Lower leg skin (tissue), 4 donors: ENCODE measurements around the gene SKIC2. TPM values are rescaled to one million over a fixed set of nuclear protein-coding genes. Genes with fewer than 3 reads are reported as not detected.
"Not testable (repeated sequence)": the region's sequence is repeated elsewhere in the genome, so short reads cannot be mapped to it uniquely, and the experiment has no call there.

ENCODE experiments used
- DNase-seq, 2 donors: peaks; one replicate each; pipeline ENCODE4 v3.0.0-alpha.2; 2019; ENCODE audit warnings: low spot score in 2 of 2
- H3K4me3 ChIP-seq: fragments of 200-600 bp; sonication (generic); 2 replicates; pipeline ENCODE4 v1.5.1; 2017; ENCODE audit warnings: mild to moderate bottlenecking, low read depth; ENCODE audit not compliant: poor library complexity, severe bottlenecking
- WGBS, 2 donors: methylation state at CpG; one replicate each; pipeline ENCODE4 v1.1.5; 2018; 5-methylcytosine and 5-hydroxymethylcytosine counted together
- intact Hi-C: fragments of 100-400 bp; cut with DNase I; formaldehyde crosslinking; loops from one replicate; pipeline ENCODE4 v1.15.0; 2023; ENCODE audit warnings: low total_unique reads
- total RNA-seq, 4 donors: library from RNA; depleted of rRNA; stranded (reverse); fragments of >200 nt; gene quantifications; one replicate each; pipeline ENCODE4 v1.1.0, GENCODE V29; 2016

Gene SKIC2
- total RNA-seq, 4 donors from 2014 or later, result 23.3 to 57.8 (median 32.3) TPM

- DNase-seq, H3K4me3 ChIP-seq, intact Hi-C loops: not testable (repeated sequence)
- no CpG with 5 or more reads among the region's 7 CpGs for WGBS, 2 donors
Observed at GRCh38 chr6:31981744-31982143, 22.8 kb downstream of the SKIC2 start, which contains the start of gene C4A. Gene C4A (plus strand): TSS chr6:31982057. CDS start chr6:31982108, 51 bp downstream.

DNA sequence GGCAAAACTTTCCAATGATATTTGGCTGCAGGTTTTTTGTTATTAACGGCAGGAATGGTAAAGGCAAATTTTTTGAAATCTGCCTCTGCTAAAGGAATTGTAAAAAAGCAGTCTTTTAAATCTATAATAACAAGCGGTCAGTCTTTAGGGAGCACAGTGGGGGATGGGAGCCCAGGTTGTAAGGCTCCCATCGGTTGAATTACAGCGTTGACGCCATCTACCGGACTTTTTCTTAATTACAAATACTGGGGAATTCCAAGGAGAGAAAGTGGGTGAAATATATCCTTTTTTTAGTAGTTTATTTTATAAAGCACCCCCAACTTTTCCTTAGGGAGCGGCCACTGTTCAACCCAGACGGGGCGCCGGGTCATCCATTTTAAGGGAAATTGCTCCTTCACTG is 30.4 kb downstream of the SKIC2 start:
- intact Hi-C loops, DNase-seq, H3K4me3 ChIP-seq: not testable (repeated sequence)
- no CpG with 5 or more reads among the region's 10 CpGs for WGBS, 2 donors

GRCh38 chr6:31994421-31994820 is 35.4 kb downstream of the SKIC2 start:
- peak in 1 of 2 donors; percentile 83 for DNase-seq
- intact Hi-C loops, H3K4me3 ChIP-seq: not testable (repeated sequence)
- no CpG with 5 or more reads among the region's 14 CpGs for WGBS, 2 donors

GRCh38 chr6:31996385-31996784 is 37.4 kb downstream of the SKIC2 start:
- intact Hi-C loops, H3K4me3 ChIP-seq: not testable (repeated sequence)
- peak in 1 of 2 donors; percentile 23 for DNase-seq
- WGBS, 2 donors, result 98 to 100% methylated on average over 1 to 5 of the region's 6 CpGs

- H3K4me3 ChIP-seq, intact Hi-C loops, DNase-seq: not testable (repeated sequence)
- no CpG with 5 or more reads among the region's 15 CpGs for WGBS, 2 donors
Observed at GRCh38 chr6:32002546-32003268, 43.7 kb downstream of the SKIC2 start.

DNA sequence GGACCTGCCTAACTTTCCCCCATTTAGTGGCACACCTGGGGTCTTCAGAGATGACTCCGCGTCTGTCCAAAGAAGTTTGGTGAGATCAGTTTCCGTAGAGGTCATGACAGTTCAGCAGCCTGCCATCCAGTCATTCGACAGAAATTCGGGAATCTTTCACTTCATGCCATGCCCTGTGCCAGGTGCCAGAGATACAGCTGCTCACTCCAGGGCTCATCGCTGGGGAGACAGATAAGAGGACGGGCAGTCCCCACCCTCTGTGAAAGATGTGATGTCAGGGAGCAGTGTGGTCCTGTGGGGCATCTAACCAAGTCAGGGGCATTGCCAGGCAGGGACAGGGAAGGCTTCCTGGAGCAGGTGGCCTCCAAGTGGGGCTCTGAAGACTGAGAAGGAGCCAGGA is 44.3 kb downstream of the SKIC2 start:
- intact Hi-C loops, DNase-seq, H3K4me3 ChIP-seq: not testable (repeated sequence)
- WGBS, 2 donors, result no CpG with 5 or more reads among the region's 7 CpGs

- H3K4me3 ChIP-seq, intact Hi-C loops: not testable (repeated sequence)
- DNase-seq, result peak in 1 of 2 donors; percentile 23
- 70 to 74% methylated on average over 3 to 4 of the region's 4 CpGs for WGBS, 2 donors
Observed at GRCh38 chr6:32004393-32004792, 45.4 kb downstream of the SKIC2 start.

- H3K4me3 ChIP-seq, intact Hi-C loops: not testable (repeated sequence)
- DNase-seq, result peak in 1 of 2 donors; percentile 37
- WGBS, 2 donors, result 55 to 70% methylated on average over 9 of the region's 13 CpGs
Observed at GRCh38 chr6:32004864-32005537, 46.0 kb downstream of the SKIC2 start.

GRCh38 chr6:32005538-32005880 is 46.5 kb downstream of the SKIC2 start:
- WGBS, 2 donors, result 67 to 71% methylated on average over 8 to 9 of the region's 9 CpGs

GRCh38 chr6:32005991-32006529 is 47.1 kb downstream of the SKIC2 start:
- intact Hi-C loops, result not testable (repeated sequence)

More at GRCh38 chr6:32005538-32005880, 46.5 kb downstream of the SKIC2 start:
- DNase-seq, intact Hi-C loops, H3K4me3 ChIP-seq: not testable (repeated sequence)

DNA sequence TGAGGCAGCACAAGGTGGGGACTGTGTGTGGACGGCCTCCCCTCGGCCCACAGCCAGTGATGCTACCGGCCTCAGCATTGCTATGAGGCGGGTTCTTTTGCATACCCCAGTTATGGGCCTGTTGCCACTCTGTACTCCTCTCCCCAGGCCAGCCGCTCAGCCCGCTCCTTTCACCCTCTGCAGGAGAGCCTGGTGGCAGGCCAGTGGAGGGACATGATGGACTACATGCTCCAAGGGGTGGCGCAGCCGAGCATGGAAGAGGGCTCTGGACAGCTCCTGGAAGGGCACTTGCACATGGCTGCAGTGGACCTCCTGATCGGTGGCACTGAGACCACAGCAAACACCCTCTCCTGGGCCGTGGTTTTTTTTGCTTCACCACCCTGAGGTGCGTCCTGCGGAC is 48.1 kb downstream of the SKIC2 start:
- WGBS, 2 donors, result 72 to 78% methylated on average over 5 to 12 of the region's 12 CpGs
- H3K4me3 ChIP-seq, intact Hi-C loops: not testable (repeated sequence)
- DNase-seq, result peak in 1 of 2 donors; percentile 15

More at GRCh38 chr6:32005991-32006529, 47.1 kb downstream of the SKIC2 start:
- H3K4me3 ChIP-seq, result not testable (repeated sequence)
- 84 to 85% methylated on average over 8 of the region's 8 CpGs for WGBS, 2 donors
- peak in 1 of 2 donors; percentile 7 for DNase-seq

DNA sequence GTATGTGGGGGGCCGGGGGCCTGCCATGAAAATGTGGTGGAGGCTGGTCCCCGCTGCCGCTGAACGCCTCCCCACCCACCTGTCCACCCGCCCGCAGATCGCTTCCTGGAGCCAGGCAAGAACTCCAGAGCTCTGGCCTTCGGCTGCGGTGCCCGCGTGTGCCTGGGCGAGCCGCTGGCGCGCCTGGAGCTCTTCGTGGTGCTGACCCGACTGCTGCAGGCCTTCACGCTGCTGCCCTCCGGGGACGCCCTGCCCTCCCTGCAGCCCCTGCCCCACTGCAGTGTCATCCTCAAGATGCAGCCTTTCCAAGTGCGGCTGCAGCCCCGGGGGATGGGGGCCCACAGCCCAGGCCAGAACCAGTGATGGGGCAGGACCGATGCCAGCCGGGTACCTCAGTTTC is 49.1 kb downstream of the SKIC2 start:
- intact Hi-C loops, DNase-seq, H3K4me3 ChIP-seq: not testable (repeated sequence)
- WGBS, 2 donors, result no CpG with 5 or more reads among the region's 24 CpGs

GRCh38 chr6:32008616-32009015 is 49.6 kb downstream of the SKIC2 start:
- DNase-seq, intact Hi-C loops, H3K4me3 ChIP-seq: not testable (repeated sequence)
- 65 to 72% methylated on average over 7 to 9 of the region's 12 CpGs for WGBS, 2 donors

DNA sequence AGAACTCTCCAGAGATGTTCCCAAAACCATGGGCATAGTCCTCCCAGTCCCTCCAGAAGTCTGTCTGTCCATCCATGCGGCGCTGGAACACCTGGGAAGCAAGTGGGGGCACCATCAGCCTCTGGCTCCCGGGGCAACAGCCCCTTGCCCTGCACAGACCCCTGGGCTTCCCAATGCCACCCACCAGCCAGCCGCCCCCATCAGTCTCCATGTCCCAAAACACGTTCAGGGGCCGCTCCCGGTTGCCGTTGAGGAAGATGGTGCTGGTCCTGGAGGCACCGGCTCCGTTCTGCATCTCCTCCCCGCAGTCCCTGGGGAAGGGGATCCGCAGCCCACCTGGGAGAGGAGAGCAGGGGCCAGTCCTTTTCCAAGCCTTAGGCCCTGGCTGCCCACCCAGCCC is 50.6 kb downstream of the SKIC2 start:
- 60 to 90% methylated on average over 4 to 8 of the region's 12 CpGs for WGBS, 2 donors
- H3K4me3 ChIP-seq, intact Hi-C loops: not testable (repeated sequence)
- peak in 1 of 2 donors; percentile 8 for DNase-seq

GRCh38 chr6:32010856-32011530 is 52.0 kb downstream of the SKIC2 start:
- H3K4me3 ChIP-seq, intact Hi-C loops: not testable (repeated sequence)
- DNase-seq, result peak in 1 of 2 donors; percentile 48
- WGBS, 2 donors, result 80 to 86% methylated on average over 17 to 24 of the region's 27 CpGs
